GM12801 (cell line): ENCODE measurements around the gene CLIC4.

ENCODE experiments used
- CTCF ChIP-seq: IDR thresholded peaks from one replicate; pipeline ENCODE4 v1.5.1; 2011; ENCODE audit warnings: control low read depth; ENCODE audit not compliant: insufficient read length; ENCODE audit errors: extremely low read depth

Gene CLIC4

GRCh38 chr1:24870551-24871195 is 125.4 kb downstream of the CLIC4 start:
- TF ChIP-seq CTCF = no peak

GRCh38 chr1:24871306-24871901 is 126.2 kb downstream of the CLIC4 start:
- TF ChIP-seq CTCF = no peak

- TF ChIP-seq CTCF = no peak
These were observed 127.0 kb downstream of the CLIC4 start for GRCh38 chr1:24872061-24872850.

GRCh38 chr1:24873148-24873547 is 127.9 kb downstream of the CLIC4 start:
- no peak for TF ChIP-seq CTCF

GRCh38 chr1:24874056-24874455 is 128.8 kb downstream of the CLIC4 start:
- TF ChIP-seq CTCF = no peak

- no peak for TF ChIP-seq CTCF
These were observed 129.5 kb downstream of the CLIC4 start for GRCh38 chr1:24874611-24875234.

- TF ChIP-seq CTCF = no peak
These were observed 130.0 kb downstream of the CLIC4 start for GRCh38 chr1:24875257-24875656.
